ENCODE data around the gene ATP10A.

ATP10A gene

GRCh38 chr15:25679492-25679891, 183.6 kb downstream of the ATP10A start:
- no peak for DNase-seq (ENCODE audit: low read depth)
- TF ChIP-seq CTCF (IDR thresholded peaks at IDR 0.05; ENCODE audit: low read length, missing control alignments): no peak
- no peak overlapping the region for H3K4me3 ChIP-seq (replicated peaks; ENCODE audit: low read depth, low read length)

DNA sequence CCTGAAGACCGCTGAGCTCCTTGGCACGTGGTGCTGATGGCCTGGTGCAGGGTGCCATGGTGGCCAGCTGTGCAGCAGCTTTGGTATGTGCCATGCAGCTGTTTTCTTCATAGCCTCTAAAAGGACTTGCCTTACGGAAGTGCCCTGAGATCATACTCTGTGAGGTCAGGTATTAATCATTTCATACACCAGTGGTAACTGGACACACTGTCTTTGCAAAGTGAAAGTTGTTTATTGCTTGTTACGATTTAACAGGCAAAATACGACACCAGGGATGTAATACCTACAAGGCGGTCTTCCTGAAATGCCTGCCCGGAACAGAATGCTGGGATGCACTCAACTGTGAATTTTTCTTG, 184.6 kb downstream of the ATP10A start:
- TF ChIP-seq CTCF (IDR thresholded peaks at IDR 0.05; ENCODE audit: low read length, missing control alignments): no peak
- DNase-seq (ENCODE audit: low read depth): no peak
- no peak overlapping the region for H3K4me3 ChIP-seq (replicated peaks; ENCODE audit: low read depth, low read length)

DNA sequence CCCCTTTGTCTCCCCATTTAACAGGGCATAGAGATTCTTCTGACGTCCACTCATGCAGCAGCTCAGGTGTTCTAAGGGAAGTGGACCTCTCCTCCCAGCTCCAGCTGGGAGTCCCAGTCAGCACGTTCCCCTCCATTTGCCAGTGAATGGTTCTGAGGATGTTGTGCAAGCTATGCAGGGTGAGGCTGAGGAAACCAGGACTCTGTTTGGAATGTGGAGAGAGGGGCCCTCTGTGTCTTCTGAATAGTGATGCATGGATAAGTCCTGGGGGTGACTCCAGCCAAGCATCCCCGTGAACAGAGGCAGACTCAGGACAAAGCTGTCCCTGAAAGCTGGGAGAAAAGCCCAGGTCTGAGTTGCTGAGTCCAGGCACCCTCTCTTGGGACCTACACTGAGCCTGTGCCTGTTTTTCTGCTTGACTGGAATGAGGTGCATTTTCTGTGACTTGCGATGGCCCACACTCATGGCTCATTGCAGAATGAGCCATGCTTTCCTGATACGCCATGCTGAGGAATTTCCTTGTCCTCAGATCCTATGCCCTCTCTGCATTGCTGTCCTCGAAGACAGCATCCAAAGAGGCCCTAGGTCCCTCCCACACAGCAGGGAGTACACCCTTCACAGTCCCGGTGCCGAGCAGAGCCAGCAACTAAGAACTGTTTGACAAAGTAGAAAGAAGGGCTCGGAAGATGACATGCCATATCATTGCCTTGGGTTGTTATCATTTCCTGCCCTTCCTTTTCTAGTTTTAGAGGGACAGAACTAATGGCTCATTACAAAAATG, 185.2 kb downstream of the ATP10A start:
- no peak for DNase-seq (ENCODE audit: low read depth)
- TF ChIP-seq CTCF (IDR thresholded peaks at IDR 0.05; ENCODE audit: low read length, missing control alignments): no peak
- H3K4me3 ChIP-seq (replicated peaks; ENCODE audit: low read depth, low read length): no peak overlapping the region

DNA sequence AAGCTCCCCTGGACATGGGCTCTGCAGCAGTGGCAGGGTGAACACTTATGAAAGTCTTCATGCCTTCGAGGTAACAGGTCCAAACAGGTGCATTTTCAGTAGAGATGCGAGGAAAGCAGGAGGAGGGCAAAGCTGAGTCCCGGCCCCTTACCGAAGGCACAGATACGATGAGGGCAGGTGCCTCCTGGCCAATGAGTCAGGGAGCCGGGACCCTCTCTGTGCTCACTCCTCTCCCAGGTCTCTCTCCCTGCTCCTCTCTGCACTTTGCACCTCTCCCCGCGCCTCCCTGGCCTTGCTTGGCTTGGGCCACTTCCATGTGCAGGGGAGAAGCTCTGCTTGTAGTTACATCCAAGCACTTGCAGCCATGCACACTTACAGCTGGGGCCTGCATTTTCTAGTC, 187.1 kb downstream of the ATP10A start:
- no peak overlapping the region for H3K4me3 ChIP-seq (replicated peaks; ENCODE audit: low read depth, low read length)
- no peak for DNase-seq (ENCODE audit: low read depth)
- TF ChIP-seq CTCF (IDR thresholded peaks at IDR 0.05; ENCODE audit: low read length, missing control alignments): no peak

GRCh38 chr15:25675396-25675795, 187.7 kb downstream of the ATP10A start:
- no peak for TF ChIP-seq CTCF (IDR thresholded peaks at IDR 0.05; ENCODE audit: low read length, missing control alignments)
- no peak overlapping the region for H3K4me3 ChIP-seq (replicated peaks; ENCODE audit: low read depth, low read length)
- DNase-seq (ENCODE audit: low read depth): no peak

DNA sequence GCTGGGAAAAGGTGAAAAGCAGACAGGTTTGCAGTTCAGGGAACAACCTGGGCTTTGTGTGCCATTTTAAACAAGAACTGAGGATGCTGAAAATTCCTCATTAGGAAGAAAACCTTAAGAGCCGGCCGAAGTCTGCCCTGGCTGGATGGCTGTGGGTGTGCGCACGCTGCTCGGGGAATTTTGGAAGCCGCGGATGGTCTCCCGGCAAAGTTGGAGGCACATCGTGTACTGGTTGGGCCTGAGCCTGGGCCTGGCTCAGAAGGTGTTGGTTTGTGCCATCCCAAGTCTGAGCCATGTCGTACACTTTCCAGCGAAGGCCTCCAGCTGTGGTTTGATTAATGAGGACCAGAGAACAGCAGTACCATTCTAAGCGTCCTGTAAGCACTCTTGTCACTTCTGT, 188.2 kb downstream of the ATP10A start:
- DNase-seq (ENCODE audit: low read depth): no peak
- no peak overlapping the region for H3K4me3 ChIP-seq (replicated peaks; ENCODE audit: low read depth, low read length)
- TF ChIP-seq CTCF (IDR thresholded peaks at IDR 0.05; ENCODE audit: low read length, missing control alignments): no peak

- no peak for TF ChIP-seq CTCF (IDR thresholded peaks at IDR 0.05; ENCODE audit: low read length, missing control alignments)
- no peak for DNase-seq (ENCODE audit: low read depth)
- no peak overlapping the region for H3K4me3 ChIP-seq (replicated peaks; ENCODE audit: low read depth, low read length)
Measured at GRCh38 chr15:25673972-25674371, 189.2 kb downstream of the ATP10A start.

Measured in fibroblast of pulmonary artery (primary cell).